Trophoblast cell (in vitro differentiated cells and primary cell): ENCODE measurements around the gene APOL2.
"Not testable (repeated sequence)": the region's sequence is repeated elsewhere in the genome, so short reads cannot be mapped to it uniquely, and the experiment has no call there.

Experiments used
- DNase-seq, 2 donors: peaks; one replicate each; pipeline ENCODE4 v3.0.0-alpha.2; 2016
- H2AFZ ChIP-seq: 2 replicates; pipeline ENCODE4 v1.6.1; 2013; ENCODE audit warnings: low read length, moderate library complexity, mild to moderate bottlenecking; ENCODE audit not compliant: insufficient read depth, poor library complexity
- H2AK5ac ChIP-seq: 2 replicates; pipeline ENCODE4 v1.6.1; 2013; ENCODE audit warnings: mild to moderate bottlenecking, low read length
- H2BK120ac ChIP-seq: 2 replicates; pipeline ENCODE4 v1.6.1; 2013; ENCODE audit warnings: low read length, mild to moderate bottlenecking, moderate library complexity; ENCODE audit not compliant: insufficient read depth, poor library complexity
- H2BK12ac ChIP-seq: 2 replicates; pipeline ENCODE4 v1.6.1; 2013; ENCODE audit warnings: mild to moderate bottlenecking, low read length, moderate library complexity
- H2BK5ac ChIP-seq: 2 replicates; pipeline ENCODE4 v1.6.1; 2013; ENCODE audit warnings: low read length, low read depth, moderate library complexity, mild to moderate bottlenecking; ENCODE audit not compliant: poor library complexity
- H3K14ac ChIP-seq: 2 replicates; pipeline ENCODE4 v1.6.1; 2013; ENCODE audit warnings: mild to moderate bottlenecking, low read length
- H3K18ac ChIP-seq: 2 replicates; pipeline ENCODE4 v1.6.1; 2013; ENCODE audit warnings: mild to moderate bottlenecking, low read length
- H3K23ac ChIP-seq: 2 replicates; pipeline ENCODE4 v1.6.1; 2013; ENCODE audit warnings: low read length
- H3K27ac ChIP-seq: 2 replicates; pipeline ENCODE4 v1.5.1; 2013; ENCODE audit warnings: low read depth, mild to moderate bottlenecking, inconsistent platforms, low read length, moderate library complexity
- H3K27me3 ChIP-seq: 2 replicates; pipeline ENCODE4 v1.6.1; 2013; ENCODE audit warnings: inconsistent platforms, mild to moderate bottlenecking, low read length, moderate library complexity; ENCODE audit not compliant: insufficient read depth
- H3K36me3 ChIP-seq, 2 experiments: 1 replicate in 1 of 2; 2 replicates in 1 of 2; pipeline ENCODE4 v1.6.1; 2013; ENCODE audit warnings: low read length in 2 of 2, mild to moderate bottlenecking in 2 of 2, moderate library complexity in 1 of 2; ENCODE audit not compliant: insufficient read depth in 2 of 2, control insufficient read depth in 1 of 2
- H3K4ac ChIP-seq: 2 replicates; pipeline ENCODE4 v1.6.1; 2013; ENCODE audit warnings: low read depth, mild to moderate bottlenecking, low read length, moderate library complexity
- H3K4me1 ChIP-seq, 2 experiments: 1 replicate in 1 of 2; 2 replicates in 1 of 2; pipeline ENCODE4 v1.6.1; 2013; ENCODE audit warnings: low read length in 2 of 2, mild to moderate bottlenecking in 2 of 2, moderate library complexity in 1 of 2; ENCODE audit not compliant: insufficient read depth in 2 of 2, control insufficient read depth in 1 of 2
- H3K4me2 ChIP-seq: 2 replicates; pipeline ENCODE4 v1.6.1; 2013; ENCODE audit warnings: inconsistent platforms, mild to moderate bottlenecking, low read length, moderate library complexity
- H3K4me3 ChIP-seq: 2 replicates; pipeline ENCODE4 v1.5.1; 2013; ENCODE audit warnings: mild to moderate bottlenecking, low read depth, low read length, inconsistent platforms
- H3K79me1 ChIP-seq: one replicate; pipeline ENCODE4 v1.6.1; 2013; ENCODE audit warnings: low read length
- H3K79me2 ChIP-seq: 2 replicates; pipeline ENCODE4 v1.6.1; 2013; ENCODE audit warnings: low read length, mild to moderate bottlenecking; ENCODE audit not compliant: control insufficient read depth, insufficient read depth, poor library complexity
- H3K9ac ChIP-seq: 2 replicates; pipeline ENCODE4 v1.6.1; 2013; ENCODE audit warnings: mild to moderate bottlenecking, low read length
- H3K9me3 ChIP-seq: 2 replicates; pipeline ENCODE4 v1.6.1; 2013; ENCODE audit warnings: low read depth, mild to moderate bottlenecking, control low read depth, inconsistent platforms, low read length; ENCODE audit not compliant: insufficient read depth
- H4K12ac ChIP-seq: 2 replicates; pipeline ENCODE4 v1.6.1; 2013; ENCODE audit warnings: low read depth, mild to moderate bottlenecking, low read length, moderate library complexity
- H4K8ac ChIP-seq: 2 replicates; pipeline ENCODE4 v1.6.1; 2013; ENCODE audit warnings: low read depth, mild to moderate bottlenecking, low read length, moderate library complexity
- H4K91ac ChIP-seq: one replicate; pipeline ENCODE4 v1.6.1; 2013; ENCODE audit warnings: low read depth, mild to moderate bottlenecking, low read length, moderate library complexity
- WGBS: extraction: QIAGEN DNeasy Blood & Tissue Kit; methylation state at CpG from one replicate; pipeline ENCODE4 v1.1.7; 2013; ENCODE audit warnings: missing lambda C conversion rate; ENCODE audit not compliant: insufficient read length, insufficient coverage; ENCODE audit errors: extremely low coverage; 5-methylcytosine and 5-hydroxymethylcytosine counted together

APOL2 gene

GRCh38 chr22:36201025-36201424 is 38.3 kb downstream of the APOL2 start:
- not testable (repeated sequence) for H2BK5ac ChIP-seq, H3K4ac ChIP-seq, H3K79me2 ChIP-seq, H2AFZ ChIP-seq, H3K4me2 ChIP-seq, H3K23ac ChIP-seq, H3K36me3 ChIP-seq, DNase-seq, H4K91ac ChIP-seq, H2BK12ac ChIP-seq, H3K79me1 ChIP-seq, H3K9ac ChIP-seq, H3K9me3 ChIP-seq, H4K8ac ChIP-seq, H3K14ac ChIP-seq, H3K18ac ChIP-seq, H2BK120ac ChIP-seq, H2AK5ac ChIP-seq, H3K27ac ChIP-seq, H3K27me3 ChIP-seq, H3K4me3 ChIP-seq, H4K12ac ChIP-seq
- peaks cover 7 to 12% of the 10 kb centered on the region in 2 experiments for H3K4me1 ChIP-seq
- WGBS = no CpG with 5 or more reads among the region's 5 CpGs

DNA sequence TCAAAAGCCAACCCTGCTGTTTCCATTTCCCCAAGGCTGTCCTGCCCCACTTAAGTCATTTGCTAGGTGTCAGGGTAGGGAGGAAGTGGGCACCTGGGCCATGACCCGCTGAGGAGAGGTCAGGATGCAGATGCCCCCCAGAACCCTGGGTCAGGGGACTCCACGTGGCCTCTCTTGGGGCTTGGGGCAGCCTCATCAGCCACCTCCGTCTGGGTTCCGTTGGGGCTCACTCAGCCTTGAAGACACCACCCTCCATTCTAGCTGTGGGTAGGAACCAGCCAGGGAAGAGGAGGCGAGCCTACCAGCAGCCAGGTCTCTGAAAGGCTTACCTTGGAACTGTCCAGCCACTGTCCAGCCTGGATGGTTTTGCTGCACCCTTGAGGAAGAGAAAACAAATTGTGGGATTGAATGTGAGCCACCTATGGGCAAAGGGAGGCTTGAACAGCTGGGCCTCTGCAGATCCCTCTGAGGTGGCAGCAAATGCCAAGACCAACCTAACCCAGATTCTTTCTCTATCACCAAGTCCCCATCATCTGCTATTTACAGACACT is 40.3 kb downstream of the APOL2 start:
- Histone ChIP-seq H3K23ac (no peak overlapping the region), H2BK120ac (no peak overlapping the region), H4K8ac (no peak overlapping the region), H3K4me3 (no peak overlapping the region), H3K79me1 (no peaks in the 10 kb centered on the region), H2AFZ (no peak overlapping the region), H3K4ac (no peak overlapping the region), H3K4me2 (no peak overlapping the region), H3K18ac (no peak overlapping the region), H3K27ac (no peak overlapping the region), H4K12ac (no peak overlapping the region), H3K9ac (no peak overlapping the region), H4K91ac (no peak overlapping the region), H2AK5ac (no peak overlapping the region), H2BK5ac (no peak overlapping the region), H3K9me3 (no peaks in the 10 kb centered on the region), H3K27me3 (no peaks in the 10 kb centered on the region), H3K36me3 (no peaks in the 10 kb centered on the region), H2BK12ac (no peak overlapping the region), H3K14ac (no peak overlapping the region), H3K79me2 (no peaks in the 10 kb centered on the region), H3K4me1 (peaks cover 7 to 10% of the 10 kb centered on the region in 2 experiments)
- WGBS = no CpG with 5 or more reads among the region's 5 CpGs
- DNase-seq = peak in 1 of 2 donors; percentile 30

DNA sequence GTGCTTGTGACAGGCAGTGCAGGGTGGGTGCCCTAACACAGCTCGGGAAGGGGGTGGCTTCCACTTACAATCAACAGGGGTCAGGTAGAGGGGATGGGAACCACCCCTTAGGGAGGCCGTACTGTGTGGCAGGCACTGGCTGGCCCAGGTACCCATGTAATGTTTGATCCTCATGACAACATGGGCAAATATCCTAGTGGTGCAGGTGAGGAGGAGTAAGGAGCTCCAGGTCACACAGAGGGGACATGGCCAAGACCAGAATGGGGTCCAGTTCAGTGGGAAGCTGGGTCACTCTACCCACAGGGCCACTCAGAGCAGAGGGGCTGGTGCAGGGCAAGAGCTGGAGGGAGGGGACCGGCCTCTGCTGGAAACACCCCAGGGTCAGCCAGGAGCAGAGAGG is 40.8 kb downstream of the APOL2 start:
- no peak overlapping the region for H3K27ac ChIP-seq
- WGBS = no CpG with 5 or more reads among the region's 3 CpGs

GRCh38 chr22:36197514-36198146 is 41.7 kb downstream of the APOL2 start:
- H4K8ac ChIP-seq = peak overlapping the region; percentile 25
- H4K91ac ChIP-seq = no peak overlapping the region
- H2BK12ac ChIP-seq = peak overlapping the region; percentile 16
- peak overlapping the region; percentile 31 for H2AFZ ChIP-seq
- H3K14ac ChIP-seq = no peak overlapping the region
- H3K9me3 ChIP-seq = no peaks in the 10 kb centered on the region
- no peaks in the 10 kb centered on the region for H3K79me2 ChIP-seq
- no peak overlapping the region for H3K9ac ChIP-seq
- no peak overlapping the region for H3K4me2 ChIP-seq
- no peak overlapping the region for H3K4me3 ChIP-seq
- no peak overlapping the region for H3K4ac ChIP-seq
- no peak overlapping the region for H2BK120ac ChIP-seq
- no peak for DNase-seq
- H2BK5ac ChIP-seq = no peak overlapping the region
- H3K36me3 ChIP-seq = no peaks in the 10 kb centered on the region
- no peak overlapping the region for H3K27ac ChIP-seq
- no peaks in the 10 kb centered on the region for H3K27me3 ChIP-seq
- WGBS = no CpG with 5 or more reads among the region's 8 CpGs
- no peak overlapping the region for H4K12ac ChIP-seq
- H3K18ac ChIP-seq = no peak overlapping the region
- H3K23ac ChIP-seq = no peak overlapping the region
- H3K4me1 ChIP-seq = peaks cover 3 to 4% of the 10 kb centered on the region in 2 experiments
- H3K79me1 ChIP-seq = no peaks in the 10 kb centered on the region
- no peak overlapping the region for H2AK5ac ChIP-seq

More for the DNA sequence above, 40.8 kb downstream of the APOL2 start:
- Histone ChIP-seq H3K4me2 (no peak overlapping the region), H3K4me1 (peaks cover 3 to 4% of the 10 kb centered on the region in 2 experiments), H3K9ac (no peak overlapping the region), H3K79me2 (no peaks in the 10 kb centered on the region), H4K12ac (no peak overlapping the region), H4K91ac (no peak overlapping the region), H3K4ac (no peak overlapping the region), H3K9me3 (no peaks in the 10 kb centered on the region), H4K8ac (no peak overlapping the region), H2BK5ac (no peak overlapping the region), H3K36me3 (no peaks in the 10 kb centered on the region), H2AK5ac (no peak overlapping the region), H2BK120ac (no peak overlapping the region), H3K14ac (no peak overlapping the region), H2BK12ac (no peak overlapping the region), H3K4me3 (no peak overlapping the region), H3K27me3 (no peaks in the 10 kb centered on the region), H3K18ac (no peak overlapping the region), H3K79me1 (no peaks in the 10 kb centered on the region), H3K23ac (no peak overlapping the region), H2AFZ (no peak overlapping the region)
- DNase-seq = no peak
